ENCODE data around the gene ERCC6L.
"Not testable (repeated sequence)": the region's sequence is repeated elsewhere in the genome, so short reads cannot be mapped to it uniquely, and the experiment has no call there.

The ERCC6L gene

GRCh38 chrX:72176981-72177380, 61.8 kb downstream of the ERCC6L start:
- Mint-ChIP-seq H3K27me3 (no peaks in the 10 kb centered on the region), H3K36me3 (ENCODE audit: insufficient read depth) (no peaks in the 10 kb centered on the region), H3K4me3 (no peak overlapping the region), H3K9me3 (no peaks in the 10 kb centered on the region), H3K4me1 (ENCODE audit: low read depth in 2 of 2) (peaks cover 0 to 1% of the 10 kb centered on the region in 2 donors), H3K27ac (no peak overlapping the region)
- no peak for DNase-seq
- no peak for ATAC-seq (replicated peaks)

DNA sequence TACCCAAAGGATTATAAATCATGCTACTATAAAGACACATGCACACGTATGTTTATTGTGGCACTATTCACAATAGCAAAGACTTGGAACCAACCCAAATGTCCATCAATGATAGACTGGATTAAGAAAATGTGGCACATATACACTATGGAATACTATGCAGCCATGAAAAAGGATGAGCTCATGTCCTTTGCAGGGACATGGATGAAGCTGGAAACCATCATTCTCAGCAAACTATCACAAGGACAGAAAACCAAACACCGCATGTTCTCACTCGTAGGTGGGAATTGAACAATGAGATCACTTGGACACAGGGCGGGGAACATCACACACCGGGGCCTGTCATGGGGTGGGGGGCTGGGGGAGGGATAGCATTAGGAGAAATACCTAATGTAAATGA, 62.5 kb downstream of the ERCC6L start:
- H3K4me3 Mint-ChIP-seq; ATAC-seq (replicated peaks); H3K27ac Mint-ChIP-seq; H3K27me3 Mint-ChIP-seq; H3K4me1 Mint-ChIP-seq (ENCODE audit: low read depth in 2 of 2); H3K9me3 Mint-ChIP-seq; DNase-seq; H3K36me3 Mint-ChIP-seq (ENCODE audit: insufficient read depth): not testable (repeated sequence)

DNA sequence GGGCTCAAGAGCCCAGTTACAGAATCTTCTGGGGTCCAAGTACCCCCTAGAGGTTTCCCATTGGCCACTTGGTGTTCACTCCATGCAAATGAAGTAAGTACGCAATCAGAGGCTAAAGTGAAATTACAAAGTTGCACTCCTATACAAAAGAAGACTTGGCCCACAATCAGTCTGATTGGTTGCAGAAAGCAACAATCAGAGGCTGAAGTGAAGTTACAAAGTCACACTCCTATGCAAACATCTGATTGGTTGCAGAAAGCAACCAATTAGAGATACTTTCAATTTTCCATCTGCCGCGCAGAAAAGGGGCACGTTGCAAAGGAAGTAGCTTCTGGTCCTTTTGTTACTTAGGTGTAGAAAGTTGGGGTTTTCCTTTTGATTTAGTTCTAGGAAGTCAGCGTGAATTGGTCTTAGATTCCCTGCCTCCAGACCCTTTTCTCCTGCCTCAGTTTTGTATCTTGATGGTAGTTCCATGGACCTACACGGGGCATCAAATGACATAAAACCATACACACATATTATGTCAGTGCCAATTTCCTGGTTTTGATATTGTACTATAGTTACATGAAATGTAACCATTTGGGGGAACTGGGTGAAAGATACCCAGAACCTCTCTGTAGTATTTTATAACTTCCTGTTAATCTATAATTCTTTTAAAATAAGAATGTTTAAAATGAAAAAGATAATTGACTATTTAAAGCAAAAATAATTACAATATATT, 69.7 kb downstream of the ERCC6L start:
- Mint-ChIP-seq H3K9me3 (no peaks in the 10 kb centered on the region), H3K27ac (peak overlapping the region; percentile 74 to 95), H3K36me3 (ENCODE audit: insufficient read depth) (no peaks in the 10 kb centered on the region), H3K4me3 (peak overlapping the region; percentile 55 to 62), H3K4me1 (ENCODE audit: low read depth in 2 of 2) (peaks cover 3 to 5% of the 10 kb centered on the region in 2 donors), H3K27me3 (no peaks in the 10 kb centered on the region)
- DNase-seq (peak; percentile 28 to 38 (median 29)), ATAC-seq (replicated peaks) (peak; percentile 93)

- ATAC-seq (replicated peaks) (no peak), DNase-seq (no peak)
- Mint-ChIP-seq H3K4me1 (ENCODE audit: low read depth in 2 of 2) (peaks cover 3 to 5% of the 10 kb centered on the region in 2 donors), H3K9me3 (no peaks in the 10 kb centered on the region), H3K27ac (no peak overlapping the region), H3K36me3 (ENCODE audit: insufficient read depth) (no peaks in the 10 kb centered on the region), H3K27me3 (peaks cover 5 to 7% of the 10 kb centered on the region in 2 donors), H3K4me3 (no peak overlapping the region)
These were observed 73.3 kb downstream of the ERCC6L start for GRCh38 chrX:72165551-72165950.

DNA sequence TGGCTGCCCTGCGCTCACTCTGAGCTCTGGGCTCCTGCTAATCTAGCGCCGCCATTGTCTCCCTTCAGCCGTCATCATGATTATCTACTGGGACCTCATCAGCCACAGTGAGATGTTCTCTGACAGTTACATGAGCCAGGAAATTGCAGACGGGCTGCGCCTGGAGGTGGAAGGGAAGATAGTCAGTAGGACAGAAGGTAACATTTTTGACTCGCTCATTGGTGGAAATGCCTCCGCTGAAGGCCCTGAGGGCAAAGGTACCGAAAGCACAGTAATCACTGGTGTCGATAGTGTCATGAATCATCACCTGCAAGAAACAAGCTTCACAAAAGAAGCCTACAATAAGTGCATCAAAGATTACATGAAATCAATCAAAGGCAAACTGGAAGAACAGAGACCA, 79.1 kb downstream of the ERCC6L start:
- no peak overlapping the region for H3K27ac Mint-ChIP-seq
- no peaks in the 10 kb centered on the region for H3K9me3 Mint-ChIP-seq
- no peak overlapping the region for H3K4me3 Mint-ChIP-seq
- no peaks in the 10 kb centered on the region for H3K4me1 Mint-ChIP-seq (ENCODE audit: low read depth in 2 of 2)
- H3K36me3 Mint-ChIP-seq (ENCODE audit: insufficient read depth) = no peaks in the 10 kb centered on the region
- ATAC-seq (replicated peaks) (no peak), DNase-seq (no peak)
- H3K27me3 Mint-ChIP-seq = peaks cover 5 to 7% of the 10 kb centered on the region in 2 donors

DNA sequence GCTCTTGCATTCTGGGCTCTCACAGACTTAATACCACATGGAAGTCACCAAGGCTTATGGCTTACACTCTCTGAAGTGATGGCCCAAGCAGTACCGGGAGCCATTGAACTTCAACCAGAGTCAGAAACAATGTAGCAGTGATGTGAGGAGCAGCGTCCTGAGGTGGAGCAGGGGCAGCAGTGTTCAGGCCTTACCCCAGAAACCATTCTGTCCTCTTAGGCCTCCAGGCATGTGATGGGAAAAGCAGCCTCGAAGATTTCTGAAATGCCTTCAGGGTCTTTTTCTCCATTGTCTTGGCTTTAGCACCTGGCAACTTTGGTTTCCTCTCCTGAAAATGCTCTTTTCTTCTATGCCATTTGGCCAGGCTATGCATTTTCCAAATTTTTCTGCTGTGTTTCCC, 80.1 kb downstream of the ERCC6L start:
- peaks cover 5 to 7% of the 10 kb centered on the region in 2 donors for H3K27me3 Mint-ChIP-seq
- ATAC-seq (replicated peaks) (no peak), DNase-seq (no peak)
- no peak overlapping the region for H3K27ac Mint-ChIP-seq
- H3K4me1 Mint-ChIP-seq (ENCODE audit: low read depth in 2 of 2) = no peaks in the 10 kb centered on the region
- no peak overlapping the region for H3K4me3 Mint-ChIP-seq
- no peaks in the 10 kb centered on the region for H3K36me3 Mint-ChIP-seq (ENCODE audit: insufficient read depth)
- no peaks in the 10 kb centered on the region for H3K9me3 Mint-ChIP-seq
